ENCODE measurements around the gene GRB2. TPM values are rescaled to one million over a fixed set of nuclear protein-coding genes. Genes with fewer than 3 reads are reported as not detected.
A peak's percentile ranks its signal among the peaks of the same experiment; 100 is the strongest.

The GRB2 gene
- total and polyA plus RNA-seq, 10 of the 15 experiments (the other 5 are each of a cell fraction or from before 2014, with no cell fraction given) = 113 to 268 (median 158) TPM

- TF ChIP-seq BHLHE40 (IDR thresholded peaks at IDR 0.05; ENCODE audit: borderline replicate concordance in 1 of 2, low read depth in 2 of 2, low read length in 1 of 2) (0 out of 4 replicates have a peak, but pooled peaks of 1 of the 2 experiments have one; percentile 27), RAD21 (IDR thresholded peaks at IDR 0.05; ENCODE audit: insufficient read depth, low read depth, low read length) (no peak), NRF1 (conservative IDR thresholded peaks at IDR 0.05; ENCODE audit: low read depth, low read length) (no peak), PAX8 (IDR thresholded peaks at IDR 0.05) (no peak), NFXL1 (IDR thresholded peaks at IDR 0.05; ENCODE audit: borderline replicate concordance) (no peak), CREB1 (IDR thresholded peaks at IDR 0.05; ENCODE audit: low read depth) (0 out of 2 replicates have a peak, but pooled peaks have one; percentile 12), KLF5 (IDR thresholded peaks at IDR 0.05; ENCODE audit: partially characterized antibody) (no peak), MXI1 (IDR thresholded peaks at IDR 0.05; ENCODE audit: low read depth, low read length) (peak; percentile 74; the same call in 1 of the 2 replicates), NFIC (IDR thresholded peaks at IDR 0.05; ENCODE audit: low read depth, low read length) (no peak), ZNF274 (IDR thresholded peaks at IDR 0.05; ENCODE audit: insufficient read depth, insufficient read length) (no peak)
- TF ChIP-seq, protein P1, sequence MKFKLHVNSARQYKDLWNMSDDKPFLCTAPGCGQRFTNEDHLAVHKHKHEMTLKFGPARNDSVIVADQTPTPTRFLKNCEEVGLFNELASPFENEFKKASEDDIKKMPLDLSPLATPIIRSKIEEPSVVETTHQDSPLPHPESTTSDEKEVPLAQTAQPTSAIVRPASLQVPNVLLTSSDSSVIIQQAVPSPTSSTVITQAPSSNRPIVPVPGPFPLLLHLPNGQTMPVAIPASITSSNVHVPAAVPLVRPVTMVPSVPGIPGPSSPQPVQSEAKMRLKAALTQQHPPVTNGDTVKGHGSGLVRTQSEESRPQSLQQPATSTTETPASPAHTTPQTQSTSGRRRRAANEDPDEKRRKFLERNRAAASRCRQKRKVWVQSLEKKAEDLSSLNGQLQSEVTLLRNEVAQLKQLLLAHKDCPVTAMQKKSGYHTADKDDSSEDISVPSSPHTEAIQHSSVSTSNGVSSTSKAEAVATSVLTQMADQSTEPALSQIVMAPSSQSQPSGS (IDR thresholded peaks at IDR 0.05; ENCODE audit: low read length) = no peak
These were observed 11.8 kb downstream of the GRB2 start (continued) for GRCh38 chr17:75393523-75394331.

Measured in GM12878 (cell line).